HG03457 (cell line): ENCODE measurements around the gene RGMA.
A peak's percentile ranks its signal among the peaks of the same experiment; 100 is the strongest.

Source experiments
- ATAC-seq: cut with Tn5 transposase; IDR thresholded peaks from one replicate; pipeline ENCODE4 v1.9.1; 2021; ENCODE audit warnings: moderate number of reproducible peaks; ENCODE audit not compliant: unreplicated experiment

Gene RGMA

DNA sequence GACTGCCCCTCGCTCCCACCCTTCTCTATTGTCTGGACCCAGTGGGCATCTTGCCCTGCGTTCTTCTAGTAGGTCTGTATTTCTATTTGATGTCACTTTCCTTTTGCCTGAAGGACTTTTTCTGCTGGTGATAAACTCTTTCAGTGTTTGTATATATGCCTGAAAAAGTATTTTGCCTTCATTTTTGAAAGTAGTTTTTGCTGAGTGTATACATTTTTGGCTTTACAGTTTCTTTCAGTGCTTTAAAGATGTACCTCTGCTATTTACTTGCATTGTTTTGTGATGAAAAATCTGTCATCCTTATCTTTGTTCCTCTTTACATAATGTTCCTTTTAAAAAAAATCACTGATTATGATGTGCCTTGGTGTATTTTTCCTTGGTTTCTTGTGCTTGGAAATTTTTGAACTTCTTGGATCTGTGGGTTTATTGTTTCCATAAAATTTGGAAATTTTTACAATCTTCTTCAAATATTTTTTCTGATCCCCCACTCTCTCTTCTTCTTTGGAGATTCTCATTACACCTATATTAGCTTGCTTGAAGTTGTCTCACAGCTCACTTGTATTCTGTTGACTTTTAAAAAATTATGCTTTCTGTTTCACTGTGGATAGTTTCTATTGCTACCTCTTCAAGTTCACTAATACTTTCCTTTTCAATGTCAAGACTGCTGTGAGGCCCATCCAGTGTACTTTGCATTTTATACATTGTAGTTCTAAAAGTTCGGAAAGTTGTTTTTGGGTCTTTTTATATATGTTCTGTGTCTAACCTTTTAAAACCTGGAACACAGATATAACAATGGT lies 67.8 kb downstream of the RGMA start:
- ATAC-seq, result no peak

DNA sequence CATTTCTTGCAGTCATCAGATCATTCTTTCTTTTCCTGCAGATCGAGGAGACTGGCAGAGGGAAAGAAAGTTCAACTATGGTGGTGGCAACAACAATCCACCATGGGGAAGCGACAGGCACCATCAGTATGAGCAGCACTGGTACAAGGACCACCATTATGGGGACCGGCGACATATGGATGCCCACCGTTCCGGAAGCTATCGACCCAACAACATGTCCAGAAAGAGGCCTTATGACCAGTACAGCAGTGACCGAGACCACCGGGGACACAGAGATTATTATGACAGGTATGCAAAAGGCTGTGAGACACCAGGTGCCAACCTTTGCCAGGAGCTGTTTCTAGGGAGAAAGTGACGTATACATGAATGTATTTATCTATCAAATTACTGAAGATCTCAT lies 69.0 kb downstream of the RGMA start:
- no peak for ATAC-seq

DNA sequence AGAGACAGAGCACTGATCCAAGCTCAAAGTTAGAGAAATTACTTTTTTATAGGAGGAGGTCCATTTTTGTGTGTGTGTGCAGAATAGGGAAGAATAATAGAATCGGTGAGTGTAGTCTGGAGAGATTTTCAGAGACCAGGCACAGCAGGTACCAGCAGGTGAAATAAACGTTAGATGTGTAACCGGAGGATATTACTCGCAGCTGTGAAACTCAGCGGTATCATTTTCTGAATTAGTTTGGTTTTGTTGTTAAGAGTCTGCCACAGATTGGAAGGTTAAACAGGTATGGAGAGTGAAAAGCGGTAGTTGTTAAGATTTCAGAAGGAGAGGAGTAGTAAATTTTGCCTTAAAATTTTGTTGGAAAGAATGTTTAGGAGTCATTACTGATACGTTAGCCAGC lies 69.9 kb downstream of the RGMA start:
- no peak for ATAC-seq

DNA sequence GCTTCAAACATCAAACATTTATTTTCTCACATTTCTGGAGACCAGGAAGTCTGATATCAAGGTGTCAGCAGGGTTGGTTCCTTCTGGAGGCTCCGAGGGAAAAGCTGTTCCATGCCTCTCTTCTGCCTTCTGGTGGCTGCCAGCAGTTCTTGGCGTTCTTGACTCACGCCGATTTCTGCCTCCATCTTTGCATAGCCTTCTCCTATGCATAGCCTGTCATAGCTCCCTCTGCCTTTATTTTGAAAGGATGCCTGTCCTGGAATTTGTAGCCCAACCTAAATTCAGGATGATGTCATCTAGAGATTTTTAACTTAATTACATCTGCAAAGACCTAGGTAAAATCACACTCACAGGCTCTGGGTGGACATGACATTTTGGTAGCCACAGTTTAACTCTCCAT lies 70.4 kb downstream of the RGMA start:
- ATAC-seq, result no peak

DNA sequence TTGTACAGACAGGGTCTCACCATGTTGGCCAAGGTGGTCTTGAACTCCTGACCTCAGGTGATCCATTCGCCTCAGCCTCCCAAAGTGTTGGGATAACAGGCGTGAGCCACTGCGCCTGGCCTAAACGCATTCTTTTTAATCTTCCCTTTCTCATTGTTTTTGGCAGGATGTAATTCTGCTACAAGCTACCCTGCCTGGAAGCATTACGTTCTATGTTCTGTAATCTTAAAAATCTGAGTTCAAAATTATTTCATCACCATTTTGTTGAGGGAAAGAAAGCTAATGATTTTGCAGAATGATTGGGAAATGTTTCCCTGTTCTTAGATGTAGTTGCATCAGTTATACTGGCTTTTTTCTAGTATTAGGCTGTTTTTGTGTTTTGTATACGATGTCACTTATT lies 71.5 kb downstream of the RGMA start:
- no peak for ATAC-seq

DNA sequence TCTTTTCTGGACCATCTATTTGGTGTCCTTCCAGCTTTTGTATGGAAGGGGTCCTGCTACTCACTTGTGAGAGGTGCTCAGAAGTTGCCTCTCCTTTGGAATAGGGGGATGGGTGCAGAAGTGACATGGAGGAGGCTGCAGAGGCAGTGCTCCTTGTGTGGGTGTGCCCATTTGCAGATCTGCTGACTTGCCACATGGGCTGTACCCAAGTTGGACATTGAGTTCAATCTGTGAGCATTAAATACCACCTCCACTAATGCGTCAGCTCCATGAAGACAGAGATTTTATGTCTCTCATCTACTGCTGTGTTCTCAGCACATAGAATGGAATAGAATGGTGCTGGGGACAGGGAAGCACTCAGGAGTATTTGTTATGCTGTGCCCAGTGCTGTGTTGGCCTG lies 76.2 kb downstream of the RGMA start:
- no peak for ATAC-seq

DNA sequence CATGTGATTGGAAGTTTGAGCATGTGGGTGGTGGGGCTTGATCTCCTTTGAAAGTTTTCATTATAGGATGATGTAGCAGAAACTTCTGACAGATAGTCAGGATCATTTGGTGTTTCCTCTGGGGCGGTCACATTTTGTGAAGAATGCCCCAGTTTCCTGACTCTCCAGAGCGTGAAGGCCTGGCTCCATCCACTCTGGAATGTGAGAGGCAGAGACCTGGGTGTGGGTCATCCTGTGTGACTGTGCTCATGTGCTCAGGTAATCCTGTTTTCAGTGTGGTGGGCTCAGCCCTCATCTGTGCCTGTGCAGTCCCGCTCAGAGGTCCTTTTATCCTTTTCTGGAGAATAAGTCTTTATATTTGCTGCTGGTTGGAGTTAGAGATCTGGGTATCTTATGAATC lies 81.0 kb downstream of the RGMA start:
- ATAC-seq, result no peak

DNA sequence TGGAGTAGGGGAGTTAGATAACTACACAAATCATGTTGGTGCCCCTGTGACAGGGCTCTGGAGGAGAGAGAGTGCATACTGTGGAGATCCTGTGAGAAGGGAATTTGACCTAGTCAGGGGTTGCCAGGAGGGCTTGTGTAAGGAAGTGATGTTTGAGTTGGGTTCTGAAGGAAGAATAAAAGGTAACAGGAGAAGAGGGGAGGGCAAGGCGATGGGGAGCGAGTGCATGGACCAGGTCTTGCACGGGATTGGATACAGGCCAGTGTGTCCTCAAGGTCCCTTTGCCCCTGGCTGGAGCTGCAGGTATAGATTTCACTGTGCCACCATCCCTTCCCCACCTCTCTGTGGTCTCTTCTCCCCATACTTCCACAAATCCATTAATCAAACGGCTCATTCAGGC lies 83.9 kb downstream of the RGMA start:
- ATAC-seq, result no peak

DNA sequence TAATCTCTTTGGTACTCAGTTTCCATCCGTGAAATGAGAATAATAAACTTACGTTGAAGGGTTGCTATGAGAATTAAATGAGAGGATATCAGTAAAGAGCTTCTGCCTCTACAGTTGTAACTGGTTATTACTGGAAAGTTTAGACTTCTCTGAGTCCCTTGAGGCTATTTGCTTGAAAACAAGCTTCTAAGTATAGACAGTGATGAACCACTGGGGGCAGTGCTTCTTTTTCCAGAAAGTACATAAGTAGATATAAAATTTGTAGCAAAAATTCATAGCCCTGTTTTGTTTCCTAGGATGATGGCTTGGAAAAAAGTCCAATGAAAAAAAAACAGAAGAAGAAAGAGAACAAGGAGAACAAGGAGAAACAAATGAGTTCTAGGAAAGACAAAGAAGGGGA lies 87.1 kb downstream of the RGMA start:
- no peak for ATAC-seq

DNA sequence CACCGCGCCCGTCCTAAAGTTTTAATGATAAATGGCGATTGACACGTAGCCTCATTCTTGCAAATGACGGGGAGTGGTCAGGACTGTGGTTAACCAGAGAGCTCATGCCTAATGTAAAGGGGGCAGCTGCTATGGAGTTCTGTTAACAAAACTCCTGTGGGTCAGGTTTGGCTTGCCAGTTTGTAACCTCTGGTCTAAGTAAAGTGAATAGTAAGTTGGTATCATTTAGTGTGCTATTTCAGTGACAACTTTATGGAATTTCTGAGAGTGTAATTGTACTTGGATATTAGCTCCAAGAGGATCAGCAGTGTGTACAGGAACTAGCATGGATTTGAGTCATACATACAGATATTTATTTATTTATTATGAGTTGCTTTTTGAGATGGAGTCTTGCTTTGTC lies 87.9 kb downstream of the RGMA start:
- no peak for ATAC-seq

DNA sequence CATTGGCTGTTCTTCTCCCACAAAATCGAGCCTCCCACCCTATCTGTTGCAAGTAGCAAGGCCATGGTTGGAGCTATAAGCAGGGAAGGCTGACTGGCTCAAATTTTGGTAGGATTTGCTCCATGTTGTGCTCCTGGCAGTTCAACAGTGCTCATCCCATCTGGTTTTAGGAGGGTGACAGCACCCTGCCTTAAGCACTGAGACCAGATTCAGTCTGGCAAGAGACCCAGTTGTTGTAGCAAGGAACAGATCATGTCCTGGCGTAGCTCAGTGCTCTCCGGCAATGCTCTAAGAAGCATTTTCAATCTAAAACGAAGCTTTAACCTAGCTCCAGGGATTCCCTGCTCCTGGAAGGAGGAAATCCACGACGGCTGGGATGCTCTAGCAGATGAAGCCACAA lies 91.2 kb downstream of the RGMA start:
- ATAC-seq, result no peak

DNA sequence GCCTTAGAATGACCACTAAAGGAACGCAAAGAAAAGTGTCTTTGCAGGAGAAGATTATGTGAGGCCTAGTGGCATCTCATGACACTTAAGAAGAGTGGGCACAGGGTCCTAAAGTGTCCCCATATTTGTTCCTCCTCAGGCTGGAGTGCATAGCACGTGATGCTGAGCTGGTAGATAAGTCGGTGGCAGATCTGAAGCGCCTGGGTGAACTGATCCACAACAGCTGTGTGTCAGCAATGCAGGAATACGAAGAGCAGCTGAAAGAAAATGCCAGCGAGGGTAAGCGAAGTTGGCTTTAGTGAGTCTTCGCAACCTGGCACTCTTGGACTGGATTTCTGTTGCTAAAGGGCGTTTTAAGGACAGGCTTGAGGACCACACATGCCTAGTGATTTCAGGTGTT lies 96.3 kb downstream of the RGMA start:
- ATAC-seq, result no peak

DNA sequence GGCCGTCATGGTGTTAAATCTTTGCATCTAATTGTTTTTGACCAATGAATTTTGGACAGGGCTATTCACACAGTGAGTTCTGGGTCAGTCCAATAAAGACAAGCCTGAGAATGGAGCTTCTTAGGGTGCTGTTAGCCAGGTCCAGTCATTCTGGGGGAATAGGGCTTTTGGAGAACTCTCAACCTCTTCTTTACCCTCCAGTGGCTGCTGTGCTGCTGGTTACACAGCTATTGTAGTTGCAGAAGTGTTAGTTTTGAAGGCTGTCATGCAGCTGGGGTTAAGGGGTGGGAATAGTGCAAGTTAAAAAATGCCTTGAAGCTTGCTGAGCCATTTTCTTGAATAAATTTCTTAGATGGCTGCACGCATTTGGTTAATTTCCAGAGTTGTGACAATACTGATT lies 99.0 kb downstream of the RGMA start:
- no peak for ATAC-seq

DNA sequence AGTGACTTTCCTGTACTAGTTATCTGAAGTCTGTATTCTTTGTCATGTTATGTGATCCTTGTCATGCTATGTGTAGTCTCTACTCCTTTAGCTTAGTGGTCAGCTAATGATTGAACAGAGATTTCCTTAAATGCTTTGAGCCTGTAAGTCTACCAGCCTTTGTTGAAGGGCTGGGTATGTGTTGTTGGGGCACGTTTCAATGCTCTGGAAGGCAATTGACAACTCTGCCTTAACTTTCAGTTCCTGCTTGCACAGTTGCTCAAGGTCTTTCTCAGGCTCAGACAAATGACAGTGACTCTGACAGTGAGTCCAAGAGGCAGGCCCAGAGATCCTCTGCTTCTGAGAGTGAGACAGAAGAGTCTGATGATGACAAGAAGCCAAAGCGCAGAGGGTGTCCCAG lies 99.5 kb downstream of the RGMA start:
- ATAC-seq, result peak; percentile 73
